RWPE2 (cell line): Measurements from ENCODE around the gene SAMD7.

Experiments used
- ATAC-seq: fragments of 200-7000 bp; cut with Tn5 transposase; 3 replicates; pipeline ENCODE4 v1.9.1; 2021; ENCODE audit warnings: low read depth
- DNase-seq: peaks from one replicate; pipeline ENCODE4 v3.0.0-alpha.2; 2020; ENCODE audit warnings: low spot score
- H3K27ac ChIP-seq: fragments of 450-650 bp; 2 replicates; pipeline ENCODE4 v1.5.1; 2017; ENCODE audit warnings: mild to moderate bottlenecking; ENCODE audit not compliant: poor library complexity, severe bottlenecking
- H3K27me3 ChIP-seq: fragments of 250-450 bp; sonication (Bioruptor Pico); 2 replicates; pipeline ENCODE4 v1.5.1; 2021; ENCODE audit warnings: mild to moderate bottlenecking, moderate library complexity; ENCODE audit not compliant: insufficient read depth, poor library complexity, severe bottlenecking
- H3K36me3 ChIP-seq: fragments of 250-450 bp; sonication (Bioruptor Pico); 2 replicates; pipeline ENCODE4 v1.5.1; 2020; ENCODE audit warnings: low read depth, mild to moderate bottlenecking, moderate library complexity
- H3K4me1 ChIP-seq: fragments of 250-450 bp; sonication (Bioruptor Pico); 2 replicates; pipeline ENCODE4 v1.5.1; 2021; ENCODE audit warnings: mild to moderate bottlenecking, moderate library complexity; ENCODE audit not compliant: insufficient read depth, poor library complexity, severe bottlenecking
- H3K4me3 ChIP-seq: fragments of 250-450 bp; sonication (Bioruptor Pico); 2 replicates; pipeline ENCODE4 v1.5.1; 2021; ENCODE audit warnings: mild to moderate bottlenecking, moderate library complexity; ENCODE audit not compliant: severe bottlenecking
- H3K9me3 ChIP-seq: fragments of 250-450 bp; sonication (Bioruptor Pico); 2 replicates; pipeline ENCODE4 v1.5.1; 2021; ENCODE audit warnings: mild to moderate bottlenecking, moderate library complexity; ENCODE audit not compliant: severe bottlenecking
- TF ChIP-seq, protein P1 (sequence below): fragments of 450-650 bp; IDR thresholded peaks from one replicate; pipeline ENCODE4 v1.5.1; 2017; ENCODE audit warnings: mild to moderate bottlenecking, moderate library complexity; ENCODE audit not compliant: poor library complexity, severe bottlenecking

SAMD7 gene

DNA sequence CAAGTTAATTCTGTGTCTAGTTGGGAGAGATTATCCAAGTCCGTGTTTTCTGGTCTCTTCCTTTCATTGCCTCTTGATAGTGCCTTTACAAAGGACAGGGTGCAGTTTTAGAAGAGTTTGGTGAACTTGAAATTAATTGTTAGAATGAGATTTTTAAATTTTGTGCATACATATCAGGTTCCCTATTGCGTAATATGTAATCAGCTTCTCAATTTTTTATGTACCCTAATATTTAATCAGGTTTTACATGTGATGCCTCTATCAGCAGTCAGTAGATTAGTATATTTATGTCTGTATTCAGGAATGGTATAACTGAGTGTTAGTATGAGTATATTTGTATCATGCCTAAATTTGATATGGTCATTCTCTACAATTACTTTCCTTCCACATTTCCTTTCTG lies 60.1 kb downstream of the SAMD7 start:
- ATAC-seq (no peak), DNase-seq (no peak)
- Histone ChIP-seq H3K36me3 (peaks cover 46% of the 10 kb centered on the region), H3K27ac (no peak overlapping the region), H3K4me3 (no peak overlapping the region), H3K27me3 (no peaks in the 10 kb centered on the region), H3K9me3 (peaks cover 2% of the 10 kb centered on the region), H3K4me1 (peaks cover 5% of the 10 kb centered on the region)
- TF ChIP-seq, protein P1, sequence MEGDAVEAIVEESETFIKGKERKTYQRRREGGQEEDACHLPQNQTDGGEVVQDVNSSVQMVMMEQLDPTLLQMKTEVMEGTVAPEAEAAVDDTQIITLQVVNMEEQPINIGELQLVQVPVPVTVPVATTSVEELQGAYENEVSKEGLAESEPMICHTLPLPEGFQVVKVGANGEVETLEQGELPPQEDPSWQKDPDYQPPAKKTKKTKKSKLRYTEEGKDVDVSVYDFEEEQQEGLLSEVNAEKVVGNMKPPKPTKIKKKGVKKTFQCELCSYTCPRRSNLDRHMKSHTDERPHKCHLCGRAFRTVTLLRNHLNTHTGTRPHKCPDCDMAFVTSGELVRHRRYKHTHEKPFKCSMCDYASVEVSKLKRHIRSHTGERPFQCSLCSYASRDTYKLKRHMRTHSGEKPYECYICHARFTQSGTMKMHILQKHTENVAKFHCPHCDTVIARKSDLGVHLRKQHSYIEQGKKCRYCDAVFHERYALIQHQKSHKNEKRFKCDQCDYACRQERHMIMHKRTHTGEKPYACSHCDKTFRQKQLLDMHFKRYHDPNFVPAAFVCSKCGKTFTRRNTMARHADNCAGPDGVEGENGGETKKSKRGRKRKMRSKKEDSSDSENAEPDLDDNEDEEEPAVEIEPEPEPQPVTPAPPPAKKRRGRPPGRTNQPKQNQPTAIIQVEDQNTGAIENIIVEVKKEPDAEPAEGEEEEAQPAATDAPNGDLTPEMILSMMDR: no peak

DNA sequence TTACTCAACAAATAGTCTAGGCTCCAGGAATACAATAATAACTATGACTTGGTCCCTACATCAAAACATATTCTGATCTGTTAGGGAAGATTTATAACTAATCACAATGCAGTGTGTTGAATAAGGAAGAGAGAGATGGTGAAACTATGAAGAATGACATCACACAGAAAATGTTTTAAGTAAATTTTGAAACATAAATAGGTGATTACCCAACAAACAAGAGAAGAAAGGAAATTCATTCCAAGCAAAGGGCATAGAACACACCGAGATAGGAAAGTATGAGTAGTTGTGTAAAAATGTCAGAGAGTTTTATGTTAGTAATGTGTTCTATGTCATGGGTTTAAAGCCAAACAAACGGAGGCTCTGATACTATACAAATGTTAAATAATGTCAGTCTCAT lies 68.7 kb downstream of the SAMD7 start:
- Histone ChIP-seq H3K4me1 (no peaks in the 10 kb centered on the region), H3K27me3 (no peaks in the 10 kb centered on the region), H3K27ac (no peak overlapping the region), H3K9me3 (no peaks in the 10 kb centered on the region), H3K36me3 (peaks cover 99% of the 10 kb centered on the region), H3K4me3 (no peak overlapping the region)
- ATAC-seq (peak; percentile 81), DNase-seq (no peak)
- TF ChIP-seq, protein P1: no peak

DNA sequence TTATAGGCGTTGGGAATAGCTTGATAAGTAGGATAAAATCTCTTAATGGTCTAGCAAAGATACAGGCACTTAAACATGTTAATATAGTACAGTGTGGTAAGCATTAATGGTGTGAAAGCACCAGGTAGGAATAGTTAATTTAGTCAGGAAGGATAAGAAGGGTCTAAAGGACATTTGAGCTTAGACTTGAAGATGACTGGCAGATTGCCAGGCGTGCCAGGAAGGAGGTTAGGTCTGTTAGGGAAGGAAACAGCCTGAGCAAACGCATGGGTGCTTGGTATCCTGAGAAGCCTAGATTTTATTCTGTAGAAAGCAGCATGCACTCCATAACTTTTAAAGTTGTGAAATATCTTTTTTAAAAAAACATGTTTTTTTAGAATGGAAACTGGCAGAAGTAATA lies 72.9 kb downstream of the SAMD7 start:
- H3K4me3 ChIP-seq: no peak overlapping the region
- H3K36me3 ChIP-seq: peaks cover 97% of the 10 kb centered on the region
- no peaks in the 10 kb centered on the region for H3K4me1 ChIP-seq
- TF ChIP-seq, protein P1: no peak
- H3K27me3 ChIP-seq: no peaks in the 10 kb centered on the region
- no peak for DNase-seq
- no peak overlapping the region for H3K27ac ChIP-seq
- ATAC-seq: no peak
- no peaks in the 10 kb centered on the region for H3K9me3 ChIP-seq
